ENCODE measurements around the gene FADS2. TPM values are rescaled to one million over a fixed set of nuclear protein-coding genes. Genes with fewer than 3 reads are reported as not detected.

Gene FADS2
- total RNA-seq, 1 experiment from 2014 or later, result 19.2 TPM

GRCh38 chr11:61874853-61875252 lies 46.8 kb downstream of the FADS2 start:
- peaks cover 8% of the 10 kb centered on the region for H3K4me1 Mint-ChIP-seq (ENCODE audit: low read depth, unreplicated experiment)
- H3K9me3 Mint-ChIP-seq (ENCODE audit: low read depth, unreplicated experiment), result no peaks in the 10 kb centered on the region
- H3K36me3 Mint-ChIP-seq (ENCODE audit: insufficient read depth, unreplicated experiment), result no peaks in the 10 kb centered on the region
- no peak overlapping the region for H3K27ac Mint-ChIP-seq (ENCODE audit: unreplicated experiment)
- H3K4me3 Mint-ChIP-seq (ENCODE audit: low read depth, unreplicated experiment), result no peak overlapping the region
- no peak for TF ChIP-seq CTCF (IDR thresholded peaks at IDR 0.05; ENCODE audit: unreplicated experiment)
- BruUV-seq (replicated peaks), result no TSS peak
- CTCF ChIA-PET, result no interaction called here
- no peak for DNase-seq
- H3K27me3 Mint-ChIP-seq (ENCODE audit: unreplicated experiment), result no peaks in the 10 kb centered on the region
- intact Hi-C loops (cut with micrococcal nuclease; ENCODE audit: unreplicated experiment), result no loop called here

GRCh38 chr11:61875698-61876097 lies 47.6 kb downstream of the FADS2 start:
- no peak for DNase-seq
- peaks cover 8% of the 10 kb centered on the region for H3K4me1 Mint-ChIP-seq (ENCODE audit: low read depth, unreplicated experiment)
- no peaks in the 10 kb centered on the region for H3K9me3 Mint-ChIP-seq (ENCODE audit: low read depth, unreplicated experiment)
- no TSS peak for BruUV-seq (replicated peaks)
- CTCF ChIA-PET, result no interaction called here
- no peak for TF ChIP-seq CTCF (IDR thresholded peaks at IDR 0.05; ENCODE audit: unreplicated experiment)
- no peaks in the 10 kb centered on the region for H3K36me3 Mint-ChIP-seq (ENCODE audit: insufficient read depth, unreplicated experiment)
- H3K27ac Mint-ChIP-seq (ENCODE audit: unreplicated experiment), result no peak overlapping the region
- no peaks in the 10 kb centered on the region for H3K27me3 Mint-ChIP-seq (ENCODE audit: unreplicated experiment)
- intact Hi-C loops (cut with micrococcal nuclease; ENCODE audit: unreplicated experiment), result no loop called here
- no peak overlapping the region for H3K4me3 Mint-ChIP-seq (ENCODE audit: low read depth, unreplicated experiment)

DNA sequence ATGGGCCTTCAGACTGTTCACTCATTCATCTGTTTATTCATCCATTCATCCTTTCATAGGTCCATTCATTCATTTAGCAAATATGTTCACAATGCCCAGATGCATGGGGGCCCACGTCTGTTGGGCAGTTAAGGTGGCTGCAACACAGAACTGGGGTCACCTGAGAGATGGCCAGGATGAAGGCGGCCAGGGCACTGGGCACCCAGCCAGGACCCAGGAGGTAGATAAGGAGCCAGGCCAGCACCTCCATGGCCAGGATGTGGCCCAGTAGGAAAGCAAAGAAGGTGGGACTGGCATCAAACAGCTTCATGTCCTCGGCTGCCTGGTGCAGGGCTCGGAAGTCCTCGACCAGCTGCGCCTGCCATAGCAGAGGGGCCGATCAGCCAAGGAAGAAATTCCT lies 51.1 kb downstream of the FADS2 start:
- DNase-seq, result no peak
- Mint-ChIP-seq H3K27ac (ENCODE audit: unreplicated experiment) (no peak overlapping the region), H3K36me3 (ENCODE audit: insufficient read depth, unreplicated experiment) (no peaks in the 10 kb centered on the region), H3K9me3 (ENCODE audit: low read depth, unreplicated experiment) (no peaks in the 10 kb centered on the region), H3K4me1 (ENCODE audit: low read depth, unreplicated experiment) (no peaks in the 10 kb centered on the region), H3K4me3 (ENCODE audit: low read depth, unreplicated experiment) (no peak overlapping the region), H3K27me3 (ENCODE audit: unreplicated experiment) (no peaks in the 10 kb centered on the region)
- intact Hi-C loops (cut with micrococcal nuclease; ENCODE audit: unreplicated experiment), result no loop called here
- no peak for TF ChIP-seq CTCF (IDR thresholded peaks at IDR 0.05; ENCODE audit: unreplicated experiment)
- BruUV-seq (replicated peaks), result no TSS peak
- CTCF ChIA-PET, result interaction anchor here (0.6 kb wide), 1 partner anchor 33 kb away, joined by 3 read pairs; no protein-coding TSS in a partner anchor

GRCh38 chr11:61880031-61880430 lies 51.9 kb downstream of the FADS2 start:
- no TSS peak for BruUV-seq (replicated peaks)
- DNase-seq, result no peak
- intact Hi-C loops (cut with micrococcal nuclease; ENCODE audit: unreplicated experiment), result no loop called here
- no peak overlapping the region for H3K27ac Mint-ChIP-seq (ENCODE audit: unreplicated experiment)
- CTCF ChIA-PET, result no interaction called here
- no peaks in the 10 kb centered on the region for H3K36me3 Mint-ChIP-seq (ENCODE audit: insufficient read depth, unreplicated experiment)
- no peaks in the 10 kb centered on the region for H3K4me1 Mint-ChIP-seq (ENCODE audit: low read depth, unreplicated experiment)
- H3K4me3 Mint-ChIP-seq (ENCODE audit: low read depth, unreplicated experiment), result no peak overlapping the region
- no peaks in the 10 kb centered on the region for H3K27me3 Mint-ChIP-seq (ENCODE audit: unreplicated experiment)
- TF ChIP-seq CTCF (IDR thresholded peaks at IDR 0.05; ENCODE audit: unreplicated experiment), result no peak
- no peaks in the 10 kb centered on the region for H3K9me3 Mint-ChIP-seq (ENCODE audit: low read depth, unreplicated experiment)

All from Calu3 (cell line).